ENCODE data around the gene TBC1D22A.

DNA sequence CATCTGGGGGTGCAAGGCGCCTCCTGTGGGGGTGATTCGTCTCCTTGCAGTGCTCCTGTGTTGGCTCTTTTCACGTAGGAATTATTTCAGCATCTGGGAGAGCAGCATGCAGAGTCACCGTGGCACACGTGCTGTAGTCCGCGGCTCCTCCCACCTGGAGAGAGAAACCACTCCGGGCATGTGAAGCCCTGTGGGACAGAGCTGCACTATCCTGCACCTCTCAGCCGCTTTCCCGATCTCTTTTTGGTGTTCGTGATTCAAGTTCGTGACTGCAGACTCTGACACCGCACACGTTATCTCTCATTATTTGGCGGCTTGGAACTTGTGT lies 394.6 kb downstream of the TBC1D22A start:
- TF ChIP-seq, protein P1, sequence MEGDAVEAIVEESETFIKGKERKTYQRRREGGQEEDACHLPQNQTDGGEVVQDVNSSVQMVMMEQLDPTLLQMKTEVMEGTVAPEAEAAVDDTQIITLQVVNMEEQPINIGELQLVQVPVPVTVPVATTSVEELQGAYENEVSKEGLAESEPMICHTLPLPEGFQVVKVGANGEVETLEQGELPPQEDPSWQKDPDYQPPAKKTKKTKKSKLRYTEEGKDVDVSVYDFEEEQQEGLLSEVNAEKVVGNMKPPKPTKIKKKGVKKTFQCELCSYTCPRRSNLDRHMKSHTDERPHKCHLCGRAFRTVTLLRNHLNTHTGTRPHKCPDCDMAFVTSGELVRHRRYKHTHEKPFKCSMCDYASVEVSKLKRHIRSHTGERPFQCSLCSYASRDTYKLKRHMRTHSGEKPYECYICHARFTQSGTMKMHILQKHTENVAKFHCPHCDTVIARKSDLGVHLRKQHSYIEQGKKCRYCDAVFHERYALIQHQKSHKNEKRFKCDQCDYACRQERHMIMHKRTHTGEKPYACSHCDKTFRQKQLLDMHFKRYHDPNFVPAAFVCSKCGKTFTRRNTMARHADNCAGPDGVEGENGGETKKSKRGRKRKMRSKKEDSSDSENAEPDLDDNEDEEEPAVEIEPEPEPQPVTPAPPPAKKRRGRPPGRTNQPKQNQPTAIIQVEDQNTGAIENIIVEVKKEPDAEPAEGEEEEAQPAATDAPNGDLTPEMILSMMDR (IDR thresholded peaks at IDR 0.05) = no peak
- TF ChIP-seq POLR2A (IDR thresholded peaks at IDR 0.05) = no peak

All from Peyer's patch (tissue), 4 donors.